Gastroesophageal sphincter (tissue), 2 donors: ENCODE data around the gene ZBTB20.

Source experiments
- EP300 ChIP-seq: sonication (generic); formaldehyde crosslinking; IDR thresholded peaks from one replicate; pipeline ENCODE4 v1.6.1; 2017; ENCODE audit warnings: antibody characterized with exemption, mild to moderate bottlenecking
- POLR2A ChIP-seq, 2 donors: fragments of 450-650 bp; IDR thresholded peaks; one replicate each; pipeline ENCODE4 v1.6.1; 2017; ENCODE audit warnings: antibody characterized with exemption in 2 of 2, mild to moderate bottlenecking in 2 of 2, moderate library complexity in 1 of 2
- POLR2AphosphoS5 ChIP-seq: sonication (generic); formaldehyde crosslinking; IDR thresholded peaks from one replicate; pipeline ENCODE4 v1.6.1; 2017; ENCODE audit warnings: antibody characterized with exemption

- no peak for TF ChIP-seq EP300
- TF ChIP-seq POLR2AphosphoS5 = no peak
- TF ChIP-seq POLR2A (IDR thresholded peaks at IDR 0.05) = no peak
These were observed 218.0 kb downstream of the ZBTB20 start for GRCh38 chr3:114928989-114929640.
